PC-3 (cell line): Measurements from ENCODE around the gene TENT5C.

Experiments used
- EZH2 ChIP-seq: fragments of 300-600 bp; sonication (generic); IDR thresholded peaks from one replicate; pipeline ENCODE4 v1.6.1; 2017; ENCODE audit warnings: antibody characterized with exemption, mild to moderate bottlenecking, low read length; ENCODE audit not compliant: unreplicated experiment
- TF ChIP-seq, protein P1 (sequence below): fragments of 300-600 bp; sonication (generic); conservative IDR thresholded peaks from 2 replicates; pipeline ENCODE4 v1.5.1; 2017; ENCODE audit warnings: antibody characterized with exemption, low read depth, mild to moderate bottlenecking, low read length

DNA sequence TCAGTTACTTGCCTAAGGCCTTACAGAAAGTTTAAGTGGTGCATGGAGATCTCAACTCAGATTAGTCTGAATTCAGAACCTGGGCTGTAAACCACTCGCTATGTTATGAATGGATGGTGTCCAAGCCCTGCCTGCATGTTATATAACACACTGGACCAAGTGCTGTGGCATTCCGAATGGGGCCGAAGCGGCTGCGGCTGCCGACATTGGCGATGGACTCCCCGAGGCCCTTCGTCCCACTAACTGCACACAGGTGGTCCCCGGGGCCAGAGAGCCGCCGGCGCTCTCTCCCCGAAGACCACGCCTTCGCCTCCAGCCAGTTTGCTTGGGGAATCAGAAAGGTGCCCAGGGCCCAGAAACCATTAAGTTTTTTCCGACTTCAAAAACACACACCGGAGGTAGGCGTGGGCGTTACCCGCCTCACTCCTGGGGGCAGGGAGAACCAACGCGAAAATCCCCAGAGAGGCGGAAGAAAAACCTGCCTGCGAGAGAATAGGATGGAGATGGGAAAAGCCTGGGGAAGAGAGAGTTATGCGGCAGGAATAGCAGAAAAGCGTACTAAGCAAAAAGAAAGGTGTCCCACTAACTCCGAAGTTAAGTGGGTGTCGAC is 579 bp upstream of the TENT5C start:
- TF ChIP-seq, protein P1, sequence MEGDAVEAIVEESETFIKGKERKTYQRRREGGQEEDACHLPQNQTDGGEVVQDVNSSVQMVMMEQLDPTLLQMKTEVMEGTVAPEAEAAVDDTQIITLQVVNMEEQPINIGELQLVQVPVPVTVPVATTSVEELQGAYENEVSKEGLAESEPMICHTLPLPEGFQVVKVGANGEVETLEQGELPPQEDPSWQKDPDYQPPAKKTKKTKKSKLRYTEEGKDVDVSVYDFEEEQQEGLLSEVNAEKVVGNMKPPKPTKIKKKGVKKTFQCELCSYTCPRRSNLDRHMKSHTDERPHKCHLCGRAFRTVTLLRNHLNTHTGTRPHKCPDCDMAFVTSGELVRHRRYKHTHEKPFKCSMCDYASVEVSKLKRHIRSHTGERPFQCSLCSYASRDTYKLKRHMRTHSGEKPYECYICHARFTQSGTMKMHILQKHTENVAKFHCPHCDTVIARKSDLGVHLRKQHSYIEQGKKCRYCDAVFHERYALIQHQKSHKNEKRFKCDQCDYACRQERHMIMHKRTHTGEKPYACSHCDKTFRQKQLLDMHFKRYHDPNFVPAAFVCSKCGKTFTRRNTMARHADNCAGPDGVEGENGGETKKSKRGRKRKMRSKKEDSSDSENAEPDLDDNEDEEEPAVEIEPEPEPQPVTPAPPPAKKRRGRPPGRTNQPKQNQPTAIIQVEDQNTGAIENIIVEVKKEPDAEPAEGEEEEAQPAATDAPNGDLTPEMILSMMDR: no peak
- TF ChIP-seq EZH2: no peak
